PFSK-1 (cell line): Measurements from ENCODE around the gene CRAT.

Source experiments
- FOXP2 ChIP-seq: optimal IDR thresholded peaks from 2 replicates; pipeline ENCODE3; 2011; ENCODE audit warnings: borderline replicate concordance, control low read depth, inconsistent platforms; ENCODE audit not compliant: insufficient read depth; ENCODE audit errors: extremely low read length, extremely low read depth
- POLR2AphosphoS5 ChIP-seq: IDR thresholded peaks from 2 replicates; pipeline ENCODE4 v1.6.1; 2012; ENCODE audit warnings: low read depth, mild to moderate bottlenecking, control low read depth, low read length, moderate library complexity
- SIN3A ChIP-seq: IDR thresholded peaks from 2 replicates; pipeline ENCODE4 v1.6.1; 2012; ENCODE audit warnings: mild to moderate bottlenecking, low read length, moderate library complexity, borderline replicate concordance; ENCODE audit not compliant: insufficient read depth
- TAF1 ChIP-seq: IDR thresholded peaks from 2 replicates; pipeline ENCODE4 v1.6.1; 2012; ENCODE audit warnings: low read length, control low read depth, borderline replicate concordance; ENCODE audit not compliant: insufficient read depth
- TF ChIP-seq, protein P1 (sequence below), 2 experiments: IDR thresholded peaks; 2 replicates each; pipeline versions ENCODE4 v1.6.1 to v1.8.0; 2011 to 2012; ENCODE audit warnings: low read depth in 2 of 2, low read length in 2 of 2, control low read depth in 1 of 2, inconsistent platforms in 1 of 2, mild to moderate bottlenecking in 1 of 2, moderate library complexity in 1 of 2; ENCODE audit not compliant: insufficient read depth in 1 of 2

CRAT gene

DNA sequence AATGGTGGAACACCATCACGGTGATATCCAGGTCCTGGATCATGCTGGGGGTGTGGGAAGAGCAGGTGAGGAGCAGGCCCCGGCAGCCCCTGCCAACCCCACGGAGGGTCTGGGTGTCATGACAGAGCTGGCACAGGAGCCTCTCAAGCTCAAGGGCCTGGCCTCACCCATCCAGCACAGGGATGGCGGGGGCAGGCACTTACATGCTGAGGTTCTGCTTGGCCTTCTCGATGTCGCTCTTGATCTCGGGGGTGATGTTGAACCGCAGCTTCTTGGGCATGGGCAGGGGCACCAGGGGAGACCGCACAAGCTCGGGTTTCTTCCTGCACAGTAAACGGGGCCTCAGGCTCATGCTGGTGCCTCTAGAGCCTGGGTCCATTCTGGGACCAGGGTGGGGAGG lies 12.3 kb downstream of the CRAT start:
- TF ChIP-seq, protein P1, sequence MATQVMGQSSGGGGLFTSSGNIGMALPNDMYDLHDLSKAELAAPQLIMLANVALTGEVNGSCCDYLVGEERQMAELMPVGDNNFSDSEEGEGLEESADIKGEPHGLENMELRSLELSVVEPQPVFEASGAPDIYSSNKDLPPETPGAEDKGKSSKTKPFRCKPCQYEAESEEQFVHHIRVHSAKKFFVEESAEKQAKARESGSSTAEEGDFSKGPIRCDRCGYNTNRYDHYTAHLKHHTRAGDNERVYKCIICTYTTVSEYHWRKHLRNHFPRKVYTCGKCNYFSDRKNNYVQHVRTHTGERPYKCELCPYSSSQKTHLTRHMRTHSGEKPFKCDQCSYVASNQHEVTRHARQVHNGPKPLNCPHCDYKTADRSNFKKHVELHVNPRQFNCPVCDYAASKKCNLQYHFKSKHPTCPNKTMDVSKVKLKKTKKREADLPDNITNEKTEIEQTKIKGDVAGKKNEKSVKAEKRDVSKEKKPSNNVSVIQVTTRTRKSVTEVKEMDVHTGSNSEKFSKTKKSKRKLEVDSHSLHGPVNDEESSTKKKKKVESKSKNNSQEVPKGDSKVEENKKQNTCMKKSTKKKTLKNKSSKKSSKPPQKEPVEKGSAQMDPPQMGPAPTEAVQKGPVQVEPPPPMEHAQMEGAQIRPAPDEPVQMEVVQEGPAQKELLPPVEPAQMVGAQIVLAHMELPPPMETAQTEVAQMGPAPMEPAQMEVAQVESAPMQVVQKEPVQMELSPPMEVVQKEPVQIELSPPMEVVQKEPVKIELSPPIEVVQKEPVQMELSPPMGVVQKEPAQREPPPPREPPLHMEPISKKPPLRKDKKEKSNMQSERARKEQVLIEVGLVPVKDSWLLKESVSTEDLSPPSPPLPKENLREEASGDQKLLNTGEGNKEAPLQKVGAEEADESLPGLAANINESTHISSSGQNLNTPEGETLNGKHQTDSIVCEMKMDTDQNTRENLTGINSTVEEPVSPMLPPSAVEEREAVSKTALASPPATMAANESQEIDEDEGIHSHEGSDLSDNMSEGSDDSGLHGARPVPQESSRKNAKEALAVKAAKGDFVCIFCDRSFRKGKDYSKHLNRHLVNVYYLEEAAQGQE (IDR thresholded peaks at IDR 0.05; ENCODE audit: insufficient read depth in 1 of 2, low read depth in 2 of 2, low read length in 2 of 2) = no peak
- TF ChIP-seq FOXP2 (no peak), POLR2AphosphoS5 (no peak), SIN3A (no peak), TAF1 (no peak)

- TF ChIP-seq TAF1 (no peak), POLR2AphosphoS5 (no peak), FOXP2 (no peak), SIN3A (no peak)
- TF ChIP-seq, protein P1 (IDR thresholded peaks at IDR 0.05; ENCODE audit: insufficient read depth in 1 of 2, low read depth in 2 of 2, low read length in 2 of 2) = no peak
Measured at GRCh38 chr9:129097671-129098306, 12.8 kb downstream of the CRAT start.

- TF ChIP-seq SIN3A = no peak
- TF ChIP-seq, protein P1 (IDR thresholded peaks at IDR 0.05; ENCODE audit: insufficient read depth in 1 of 2, low read depth in 2 of 2, low read length in 2 of 2) = no peak
- no peak for TF ChIP-seq FOXP2
- TF ChIP-seq POLR2AphosphoS5 = no peak
- TF ChIP-seq TAF1 = no peak
Measured at GRCh38 chr9:129095908-129096307, 14.7 kb downstream of the CRAT start.

DNA sequence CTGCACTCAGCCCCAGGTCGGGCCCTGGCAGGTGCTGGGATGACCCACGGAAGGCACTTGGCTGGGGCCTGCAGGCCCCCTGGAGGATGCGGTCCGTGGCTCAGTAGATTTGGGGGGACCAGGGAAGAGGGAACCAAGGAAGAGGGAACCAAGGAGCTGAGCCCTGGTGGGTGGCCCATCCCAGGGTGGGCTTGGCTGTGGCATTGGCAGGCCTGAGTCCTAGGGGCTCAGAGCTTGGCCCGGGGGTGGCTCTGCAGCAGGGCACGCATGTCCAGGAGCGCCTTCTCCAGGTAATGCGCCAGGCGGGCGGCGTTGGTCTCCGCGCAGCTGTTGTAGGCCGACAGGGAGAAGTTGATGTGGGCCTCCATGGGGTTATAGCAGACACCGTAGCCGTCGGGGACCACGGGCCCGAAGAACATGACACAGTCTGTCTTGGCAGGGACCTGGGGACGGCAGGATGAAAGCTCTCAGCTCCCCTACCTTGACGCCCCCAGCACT lies 15.4 kb downstream of the CRAT start:
- TF ChIP-seq POLR2AphosphoS5 (no peak), SIN3A (no peak), FOXP2 (no peak), TAF1 (no peak)
- TF ChIP-seq, protein P1 (IDR thresholded peaks at IDR 0.05; ENCODE audit: insufficient read depth in 1 of 2, low read depth in 2 of 2, low read length in 2 of 2) = no peak
